ENCODE results near the gene CTNNA3.

- no peak for TF ChIP-seq CTCF (IDR thresholded peaks at IDR 0.05)
- no peak for TF ChIP-seq POLR2A (IDR thresholded peaks at IDR 0.05)
These were observed 862.1 kb downstream of the CTNNA3 start for GRCh38 chr10:66833861-66834260.

All from testis (tissue), 2 donors.